Hepatocyte (in vitro differentiated cells): ENCODE results near the gene STAT4. TPM values are rescaled to one million over a fixed set of nuclear protein-coding genes. Genes with fewer than 3 reads are reported as not detected.

Experiments used
- DNase-seq: peaks from one replicate; pipeline ENCODE4 v3.0.0-alpha.2; 2016; ENCODE audit warnings: low spot score
- H2AFZ ChIP-seq: fragments of 200-600 bp; sonication (generic); 2 replicates; pipeline ENCODE4 v1.6.0; 2016; ENCODE audit warnings: antibody characterized with exemption, mild to moderate bottlenecking
- H3K27ac ChIP-seq: fragments of 200-600 bp; sonication (generic); 2 replicates; pipeline ENCODE4 v1.5.1; 2016; ENCODE audit warnings: mild to moderate bottlenecking
- H3K27me3 ChIP-seq: fragments of 200-600 bp; sonication (generic); 2 replicates; pipeline ENCODE4 v1.6.1; 2016
- H3K36me3 ChIP-seq: fragments of 200-600 bp; sonication (generic); replicated peaks from 2 replicates; pipeline ENCODE4 v1.5.1; 2016; ENCODE audit warnings: low read depth; ENCODE audit not compliant: insufficient read depth
- H3K4me1 ChIP-seq: fragments of 200-600 bp; sonication (generic); 2 replicates; pipeline ENCODE4 v1.5.1; 2016; ENCODE audit warnings: mild to moderate bottlenecking, moderate library complexity; ENCODE audit not compliant: insufficient read depth
- H3K4me2 ChIP-seq: fragments of 200-600 bp; sonication (generic); 2 replicates; pipeline ENCODE4 v1.6.0; 2016
- H3K4me3 ChIP-seq: fragments of 200-600 bp; sonication (generic); 2 replicates; pipeline ENCODE4 v1.5.1; 2016; ENCODE audit warnings: mild to moderate bottlenecking
- H3K79me2 ChIP-seq: fragments of 200-600 bp; sonication (generic); 2 replicates; pipeline ENCODE4 v1.6.0; 2017; ENCODE audit warnings: mild to moderate bottlenecking
- H3K9me2 ChIP-seq: fragments of 200-600 bp; sonication (generic); replicated peaks from 2 replicates; pipeline ENCODE4 v1.6.0; 2017; ENCODE audit warnings: mild to moderate bottlenecking; ENCODE audit not compliant: insufficient read depth
- H3K9me3 ChIP-seq: fragments of 200-600 bp; sonication (generic); 2 replicates; pipeline ENCODE4 v1.5.1; 2016; ENCODE audit warnings: low read depth, mild to moderate bottlenecking
- H4K20me1 ChIP-seq: fragments of 200-600 bp; sonication (generic); 2 replicates; pipeline ENCODE4 v1.6.0; 2016; ENCODE audit warnings: mild to moderate bottlenecking; ENCODE audit not compliant: insufficient read depth, poor library complexity, severe bottlenecking
- CTCF ChIP-seq: fragments of 200-600 bp; sonication (generic); IDR thresholded peaks from 2 replicates; pipeline ENCODE4 v1.5.1; 2016; ENCODE audit warnings: antibody characterized with exemption, mild to moderate bottlenecking; ENCODE audit not compliant: poor library complexity
- EZH2 ChIP-seq: fragments of 200-600 bp; sonication (generic); IDR thresholded peaks from 2 replicates; pipeline ENCODE4 v1.6.1; 2016; ENCODE audit warnings: antibody characterized with exemption, mild to moderate bottlenecking, borderline replicate concordance
- EZH2phosphoT487 ChIP-seq: fragments of 200-600 bp; sonication (generic); IDR thresholded peaks from one replicate; pipeline ENCODE4 v1.6.1; 2018; ENCODE audit warnings: antibody characterized with exemption, mild to moderate bottlenecking, low read depth, moderate library complexity; ENCODE audit not compliant: unreplicated experiment, severe bottlenecking
- WGBS: methylation state at CpG from one replicate; pipeline ENCODE4 v1.1.6; 2016; ENCODE audit warnings: low lambda C conversion rate; ENCODE audit errors: missing lambda C conversion rate; 5-methylcytosine and 5-hydroxymethylcytosine counted together
- polyA plus RNA-seq: library from polyadenylated mRNA; unstranded; fragments of >200 nt; fragmentation: Nextera tagmentation; extraction: Ambion mirVana; gene quantifications from 2 replicates; pipeline ENCODE4 v1.2.1, GENCODE V29; 2016
- total RNA-seq: library from RNA; depleted of rRNA; stranded (reverse); fragments of >200 nt; gene quantifications from 2 replicates; pipeline ENCODE4 v1.2.3, GENCODE V29; 2014

STAT4 gene
- total and polyA plus RNA-seq, 2 experiments from 2014 or later, result 1.6 to 6.6 TPM

DNA sequence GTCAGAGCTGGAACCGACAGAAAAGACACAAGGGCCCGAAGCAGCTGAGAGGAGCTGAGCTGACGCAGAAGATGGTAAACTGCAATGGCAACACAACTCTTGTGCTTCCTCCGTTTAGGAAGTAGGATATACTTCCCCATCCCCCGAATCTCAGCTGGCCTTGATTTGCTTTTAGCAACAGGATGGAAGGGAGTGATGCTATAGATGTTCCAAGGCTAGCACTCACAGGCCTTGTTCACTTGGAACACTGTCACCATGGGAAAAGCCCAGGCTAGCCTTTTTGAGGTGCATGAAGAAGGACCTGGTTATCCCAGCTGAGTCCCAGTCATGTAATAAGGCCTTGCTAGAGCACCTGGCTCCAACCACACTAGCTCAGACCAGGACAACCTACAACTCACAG is 162.9 kb downstream of the STAT4 start:
- H3K9me2 ChIP-seq, result no peaks in the 10 kb centered on the region
- TF ChIP-seq EZH2phosphoT487 (no peak), EZH2 (no peak), CTCF (no peak)
- H3K4me3 ChIP-seq, result no peak overlapping the region
- no peak overlapping the region for H2AFZ ChIP-seq
- no peaks in the 10 kb centered on the region for H3K4me1 ChIP-seq
- peaks cover 4% of the 10 kb centered on the region for H3K36me3 ChIP-seq
- H3K9me3 ChIP-seq, result no peaks in the 10 kb centered on the region
- DNase-seq, result no peak
- no peaks in the 10 kb centered on the region for H3K79me2 ChIP-seq
- WGBS, result 92% methylated on average over 5 of the region's 5 CpGs
- no peaks in the 10 kb centered on the region for H4K20me1 ChIP-seq
- no peaks in the 10 kb centered on the region for H3K27me3 ChIP-seq
- no peak overlapping the region for H3K4me2 ChIP-seq
- no peak overlapping the region for H3K27ac ChIP-seq

GRCh38 chr2:190987116-190987515 is 163.7 kb downstream of the STAT4 start:
- Histone ChIP-seq H3K4me2 (no peak overlapping the region), H3K4me3 (no peak overlapping the region), H3K27me3 (no peaks in the 10 kb centered on the region), H3K9me2 (no peaks in the 10 kb centered on the region), H3K36me3 (peaks cover 4% of the 10 kb centered on the region), H4K20me1 (no peaks in the 10 kb centered on the region), H3K9me3 (no peaks in the 10 kb centered on the region), H3K4me1 (no peaks in the 10 kb centered on the region), H3K27ac (no peak overlapping the region), H3K79me2 (no peaks in the 10 kb centered on the region), H2AFZ (no peak overlapping the region)
- DNase-seq, result no peak
- WGBS, result 95% methylated on average over 1 of the region's 1 CpG
- TF ChIP-seq CTCF, result no peak
- no peak for TF ChIP-seq EZH2phosphoT487
- TF ChIP-seq EZH2, result no peak

- no peaks in the 10 kb centered on the region for H3K9me3 ChIP-seq
- no peaks in the 10 kb centered on the region for H3K27me3 ChIP-seq
- no peak overlapping the region for H2AFZ ChIP-seq
- H3K4me1 ChIP-seq, result peaks cover 4% of the 10 kb centered on the region
- H3K4me2 ChIP-seq, result no peak overlapping the region
- peaks cover 4% of the 10 kb centered on the region for H3K36me3 ChIP-seq
- no peak overlapping the region for H3K27ac ChIP-seq
- no peaks in the 10 kb centered on the region for H3K79me2 ChIP-seq
- no peaks in the 10 kb centered on the region for H3K9me2 ChIP-seq
- TF ChIP-seq EZH2, result no peak
- TF ChIP-seq CTCF, result no peak
- TF ChIP-seq EZH2phosphoT487, result no peak
- DNase-seq, result no peak
- WGBS, result 82% methylated on average over 13 of the region's 13 CpGs
- no peaks in the 10 kb centered on the region for H4K20me1 ChIP-seq
- H3K4me3 ChIP-seq, result no peak overlapping the region
Measured at GRCh38 chr2:190986221-190986953, 164.4 kb downstream of the STAT4 start.
